Karpas-422 (cell line): ENCODE results near the gene APOLD1. TPM values are rescaled to one million over a fixed set of nuclear protein-coding genes. Genes with fewer than 3 reads are reported as not detected.
"Not testable (repeated sequence)": the region's sequence is repeated elsewhere in the genome, so short reads cannot be mapped to it uniquely, and the experiment has no call there.

Experiments
- DNase-seq: peaks from one replicate; pipeline ENCODE4 v3.0.0-alpha.2; 2015
- H2AFZ ChIP-seq: fragments of 200-600 bp; sonication (generic); 2 replicates; pipeline ENCODE4 v1.6.1; 2014; ENCODE audit warnings: antibody characterized with exemption, low read length, mixed read lengths
- H3K27ac ChIP-seq: fragments of 200-600 bp; sonication (generic); 2 replicates; pipeline ENCODE4 v1.5.1; 2014; ENCODE audit warnings: mild to moderate bottlenecking, low read length, moderate library complexity
- H3K27me3 ChIP-seq: fragments of 200-600 bp; sonication (generic); 2 replicates; pipeline ENCODE4 v1.6.1; 2014; ENCODE audit warnings: low read length, mixed read lengths
- H3K36me3 ChIP-seq: fragments of 200-600 bp; sonication (generic); 2 replicates; pipeline ENCODE4 v1.6.1; 2014; ENCODE audit warnings: low read length, mixed read lengths; ENCODE audit not compliant: insufficient read depth
- H3K4me1 ChIP-seq: fragments of 200-600 bp; sonication (generic); 2 replicates; pipeline ENCODE4 v1.6.1; 2014; ENCODE audit warnings: mild to moderate bottlenecking, low read length, mixed read lengths
- H3K4me2 ChIP-seq: fragments of 200-600 bp; sonication (generic); 2 replicates; pipeline ENCODE4 v1.6.1; 2014; ENCODE audit warnings: low read length, low read depth, mild to moderate bottlenecking; ENCODE audit not compliant: poor library complexity, severe bottlenecking
- H3K4me3 ChIP-seq: fragments of 200-600 bp; sonication (generic); 2 replicates; pipeline ENCODE4 v1.5.1; 2014; ENCODE audit warnings: mild to moderate bottlenecking, antibody characterized with exemption, low read length, mixed read lengths
- H3K79me2 ChIP-seq: fragments of 200-600 bp; sonication (generic); 2 replicates; pipeline ENCODE4 v1.6.1; 2014; ENCODE audit warnings: mild to moderate bottlenecking, low read length, mixed read lengths
- H3K9ac ChIP-seq: fragments of 200-600 bp; sonication (generic); 2 replicates; pipeline ENCODE4 v1.6.0; 2014; ENCODE audit warnings: low read length
- H3K9me2 ChIP-seq: fragments of 200-600 bp; sonication (generic), shearing (Covaris generic); replicated peaks from 2 replicates; pipeline ENCODE4 v1.6.0; 2014; ENCODE audit warnings: mild to moderate bottlenecking, low read length, moderate library complexity; ENCODE audit not compliant: insufficient read depth
- H3K9me3 ChIP-seq: fragments of 300-700, 200-600 bp; sonication (generic); 2 replicates; pipeline ENCODE4 v1.6.1; 2014; ENCODE audit warnings: low read length, mixed read lengths
- H4K20me1 ChIP-seq: fragments of 200-600 bp; sonication (generic); 2 replicates; pipeline ENCODE4 v1.6.1; 2014; ENCODE audit warnings: mild to moderate bottlenecking, antibody characterized with exemption, low read length, low read depth; ENCODE audit not compliant: insufficient read depth
- total RNA-seq: library from RNA; depleted of rRNA; stranded (reverse); fragments of >200 nt; shearing (Covaris generic); gene quantifications from 2 replicates; pipeline ENCODE4 v1.2.3, GENCODE V29; 2014; ENCODE audit warnings: low replicate concordance

Gene APOLD1
- total RNA-seq, 1 experiment from 2014 or later = 1.5 TPM

- Histone ChIP-seq H3K9me3 (no peaks in the 10 kb centered on the region), H3K9ac (no peak overlapping the region), H3K27ac (no peak overlapping the region), H3K4me1 (no peaks in the 10 kb centered on the region), H4K20me1 (no peaks in the 10 kb centered on the region), H3K79me2 (peaks cover 20% of the 10 kb centered on the region), H3K36me3 (peaks cover 67% of the 10 kb centered on the region; the same call in 1 of the 2 replicates), H3K9me2 (no peaks in the 10 kb centered on the region), H3K4me2 (no peak overlapping the region), H3K4me3 (no peak overlapping the region), H2AFZ (no peak overlapping the region), H3K27me3 (no peaks in the 10 kb centered on the region)
- no peak for DNase-seq
These were observed 38.4 kb downstream of the APOLD1 start for GRCh38 chr12:12823811-12824210.

DNA sequence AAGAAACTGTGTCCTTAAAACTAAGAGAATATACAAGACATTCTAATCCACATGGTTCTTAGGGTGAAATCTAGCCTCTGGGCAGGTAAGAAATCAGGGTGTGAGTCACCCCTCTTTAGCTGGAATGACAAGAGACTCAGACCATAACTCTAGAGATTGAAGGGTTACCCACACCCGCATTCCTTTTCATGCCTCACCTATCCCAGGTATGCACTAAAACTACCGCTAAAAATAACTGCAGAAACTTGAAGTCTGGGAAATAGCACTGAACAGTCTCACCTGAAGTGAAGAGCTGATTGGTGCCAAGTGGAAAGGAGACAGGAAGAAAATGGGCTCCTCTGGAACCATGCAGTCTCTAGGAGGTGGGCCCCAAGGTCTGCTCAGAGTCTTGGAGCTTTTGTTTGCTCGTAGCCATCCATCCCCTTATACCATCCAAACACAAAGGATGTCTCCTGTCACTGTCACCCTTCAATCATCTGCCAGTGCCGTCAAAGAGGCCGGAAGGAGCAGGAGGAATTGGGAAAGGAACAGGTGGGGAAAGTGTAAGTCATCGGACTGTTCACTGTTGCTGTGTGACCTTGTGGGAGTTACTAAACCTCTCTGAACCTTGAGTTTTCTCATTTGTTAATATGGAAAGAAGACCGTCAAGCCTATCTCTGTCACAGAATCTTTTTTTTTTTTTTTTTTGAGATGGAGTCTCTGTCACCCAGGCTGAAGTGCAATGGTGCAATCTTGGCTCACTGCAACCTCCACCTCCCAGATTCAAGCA lies 50.1 kb downstream of the APOLD1 start:
- Histone ChIP-seq H3K4me3 (no peak overlapping the region), H3K27me3 (no peaks in the 10 kb centered on the region), H3K9me2 (no peaks in the 10 kb centered on the region), H4K20me1 (no peaks in the 10 kb centered on the region), H3K36me3 (peaks cover 7% of the 10 kb centered on the region; the same call in 1 of the 2 replicates), H3K9ac (no peak overlapping the region), H3K9me3 (no peaks in the 10 kb centered on the region), H3K27ac (no peak overlapping the region), H3K4me1 (no peaks in the 10 kb centered on the region), H2AFZ (no peak overlapping the region), H3K4me2 (no peak overlapping the region), H3K79me2 (no peaks in the 10 kb centered on the region)
- no peak for DNase-seq

GRCh38 chr12:12836571-12836970 lies 51.1 kb downstream of the APOLD1 start:
- no peak overlapping the region for H2AFZ ChIP-seq
- H3K4me2 ChIP-seq = no peak overlapping the region
- no peaks in the 10 kb centered on the region for H3K9me2 ChIP-seq
- no peaks in the 10 kb centered on the region for H3K27me3 ChIP-seq
- H3K4me1 ChIP-seq = no peaks in the 10 kb centered on the region
- no peak overlapping the region for H3K9ac ChIP-seq
- H3K4me3 ChIP-seq = no peak overlapping the region
- H3K27ac ChIP-seq = no peak overlapping the region
- peaks cover 7% of the 10 kb centered on the region; the same call in 1 of the 2 replicates for H3K36me3 ChIP-seq
- no peaks in the 10 kb centered on the region for H3K9me3 ChIP-seq
- no peak for DNase-seq
- no peaks in the 10 kb centered on the region for H3K79me2 ChIP-seq
- no peaks in the 10 kb centered on the region for H4K20me1 ChIP-seq

DNA sequence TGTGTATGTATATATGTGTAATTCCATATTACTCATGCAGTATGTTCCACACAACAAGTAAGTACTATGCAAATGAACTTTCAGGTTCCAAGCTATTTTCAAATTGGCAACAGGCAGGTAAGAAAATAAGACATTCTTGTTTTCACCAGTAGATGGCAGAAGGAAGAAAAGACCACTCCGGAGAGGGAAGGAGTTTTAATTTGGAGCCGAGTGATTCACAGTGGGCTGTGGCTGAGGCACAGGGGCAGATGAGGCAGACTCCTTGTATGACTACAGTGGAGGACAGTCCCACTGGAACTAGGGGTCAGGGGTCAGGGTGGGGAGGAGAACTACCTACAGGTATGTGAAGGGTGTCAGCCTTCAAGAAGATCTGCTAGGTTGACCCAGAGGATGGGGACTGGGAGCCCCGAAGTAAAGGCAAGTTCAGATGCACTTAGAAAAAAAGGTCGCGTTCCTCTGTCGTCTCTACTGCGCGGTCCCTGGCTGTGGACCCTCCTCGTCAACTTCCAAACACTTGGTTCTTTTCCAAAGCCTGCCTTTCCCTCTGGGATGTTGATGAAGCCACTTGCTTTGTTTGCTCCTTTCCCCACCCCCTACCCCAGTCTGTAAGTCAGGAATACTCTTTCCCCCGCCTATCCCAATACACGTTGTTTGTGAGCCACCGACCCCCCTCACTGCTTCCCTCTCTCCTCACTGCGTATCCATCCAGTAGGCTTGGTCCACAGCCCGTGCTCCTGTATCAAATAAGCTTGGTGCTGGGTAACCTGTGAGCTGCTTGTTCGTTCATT lies 51.8 kb downstream of the APOLD1 start:
- no peak overlapping the region for H3K9ac ChIP-seq
- no peak overlapping the region for H3K4me2 ChIP-seq
- DNase-seq = peak; percentile 50
- H4K20me1 ChIP-seq = no peaks in the 10 kb centered on the region
- no peak overlapping the region for H3K4me3 ChIP-seq
- H3K79me2 ChIP-seq = no peaks in the 10 kb centered on the region
- H3K9me2 ChIP-seq = no peaks in the 10 kb centered on the region
- H3K36me3 ChIP-seq = peaks cover 7% of the 10 kb centered on the region; the same call in 1 of the 2 replicates
- no peaks in the 10 kb centered on the region for H3K9me3 ChIP-seq
- H3K27ac ChIP-seq = no peak overlapping the region
- no peak overlapping the region for H2AFZ ChIP-seq
- no peaks in the 10 kb centered on the region for H3K4me1 ChIP-seq
- no peaks in the 10 kb centered on the region for H3K27me3 ChIP-seq

- DNase-seq = no peak
- no peaks in the 10 kb centered on the region for H3K4me1 ChIP-seq
- H3K4me2 ChIP-seq = no peak overlapping the region
- H2AFZ ChIP-seq = no peak overlapping the region
- H3K9me3 ChIP-seq = no peaks in the 10 kb centered on the region
- H3K9me2 ChIP-seq = no peaks in the 10 kb centered on the region
- no peaks in the 10 kb centered on the region for H4K20me1 ChIP-seq
- H3K27me3 ChIP-seq = no peaks in the 10 kb centered on the region
- no peak overlapping the region for H3K27ac ChIP-seq
- H3K36me3 ChIP-seq = peaks cover 6% of the 10 kb centered on the region; the same call in 1 of the 2 replicates
- no peak overlapping the region for H3K9ac ChIP-seq
- H3K79me2 ChIP-seq = no peaks in the 10 kb centered on the region
- no peak overlapping the region for H3K4me3 ChIP-seq
These were observed 52.3 kb downstream of the APOLD1 start for GRCh38 chr12:12837813-12838153.

- H3K36me3 ChIP-seq = no peaks in the 10 kb centered on the region
- H3K9ac ChIP-seq = no peak overlapping the region
- no peaks in the 10 kb centered on the region for H3K27me3 ChIP-seq
- no peaks in the 10 kb centered on the region for H3K9me3 ChIP-seq
- no peaks in the 10 kb centered on the region for H3K9me2 ChIP-seq
- H3K79me2 ChIP-seq = no peaks in the 10 kb centered on the region
- H3K27ac ChIP-seq = no peak overlapping the region
- no peak overlapping the region for H2AFZ ChIP-seq
- H3K4me2 ChIP-seq = no peak overlapping the region
- no peaks in the 10 kb centered on the region for H3K4me1 ChIP-seq
- DNase-seq = no peak
- no peaks in the 10 kb centered on the region for H4K20me1 ChIP-seq
- no peak overlapping the region for H3K4me3 ChIP-seq
These were observed 53.5 kb downstream of the APOLD1 start for GRCh38 chr12:12839003-12839395.

GRCh38 chr12:12839439-12839838 lies 54.0 kb downstream of the APOLD1 start:
- not testable (repeated sequence) for H3K27ac ChIP-seq, H3K9ac ChIP-seq, H3K27me3 ChIP-seq, H3K9me2 ChIP-seq, H4K20me1 ChIP-seq, H3K4me3 ChIP-seq, H2AFZ ChIP-seq, H3K9me3 ChIP-seq, H3K4me2 ChIP-seq, H3K4me1 ChIP-seq, H3K36me3 ChIP-seq, DNase-seq, H3K79me2 ChIP-seq

DNA sequence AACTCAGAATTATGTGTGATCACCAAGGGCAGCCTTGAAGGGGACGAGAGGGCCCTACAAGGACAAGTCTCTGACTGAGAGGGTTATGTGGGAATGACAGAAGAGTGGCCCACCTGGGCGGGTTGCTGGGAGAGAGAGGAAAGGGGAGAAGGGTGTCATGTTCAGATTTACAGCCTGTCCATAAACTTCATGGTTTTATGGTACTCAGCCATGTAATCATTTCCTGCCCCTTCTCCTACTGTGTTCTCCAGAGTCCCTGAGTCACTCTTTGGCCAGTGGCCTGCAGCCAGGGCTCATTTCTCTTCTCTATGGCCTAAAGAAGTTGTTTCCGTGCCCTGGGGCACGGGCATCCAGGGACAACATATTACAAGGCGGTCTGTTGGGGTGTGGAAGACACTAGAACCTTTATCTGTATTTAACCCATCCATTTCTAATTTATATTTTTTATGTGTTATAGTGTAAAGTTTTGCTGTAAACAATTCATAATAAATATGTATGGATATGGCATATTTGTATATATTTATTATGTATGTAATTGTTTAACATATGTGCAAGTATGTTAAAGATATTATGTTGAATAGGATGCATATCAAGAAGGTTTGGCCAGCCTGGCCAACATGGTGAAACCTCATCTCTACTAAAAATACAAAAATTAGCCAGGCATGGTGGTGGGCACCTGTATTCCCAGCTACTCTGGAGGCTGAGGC lies 54.6 kb downstream of the APOLD1 start:
- no peak overlapping the region for H3K27ac ChIP-seq
- H3K9me2 ChIP-seq = no peaks in the 10 kb centered on the region
- no peak overlapping the region for H2AFZ ChIP-seq
- no peaks in the 10 kb centered on the region for H3K9me3 ChIP-seq
- H3K79me2 ChIP-seq = no peaks in the 10 kb centered on the region
- H4K20me1 ChIP-seq = no peaks in the 10 kb centered on the region
- no peak for DNase-seq
- H3K36me3 ChIP-seq = no peaks in the 10 kb centered on the region
- H3K4me2 ChIP-seq = no peak overlapping the region
- H3K27me3 ChIP-seq = no peaks in the 10 kb centered on the region
- no peak overlapping the region for H3K9ac ChIP-seq
- no peak overlapping the region for H3K4me3 ChIP-seq
- H3K4me1 ChIP-seq = no peaks in the 10 kb centered on the region
